NCI-H524 (cell line): ENCODE results near the gene ECHDC1.
"Not testable (repeated sequence)": the region's sequence is repeated elsewhere in the genome, so short reads cannot be mapped to it uniquely, and the experiment has no call there.

Experiments
- DNase-seq, 2 experiments: peaks; one replicate each; lab custom pipeline; 2025; lab: John Stamatoyannopoulos, UW

Gene ECHDC1, protein sequence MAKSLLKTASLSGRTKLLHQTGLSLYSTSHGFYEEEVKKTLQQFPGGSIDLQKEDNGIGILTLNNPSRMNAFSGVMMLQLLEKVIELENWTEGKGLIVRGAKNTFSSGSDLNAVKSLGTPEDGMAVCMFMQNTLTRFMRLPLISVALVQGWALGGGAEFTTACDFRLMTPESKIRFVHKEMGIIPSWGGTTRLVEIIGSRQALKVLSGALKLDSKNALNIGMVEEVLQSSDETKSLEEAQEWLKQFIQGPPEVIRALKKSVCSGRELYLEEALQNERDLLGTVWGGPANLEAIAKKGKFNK

GRCh38 chr6:127342946-127343808 lies at the start of gene ECHDC1:
ECHDC1 (minus strand) TSS chr6:127343609; CDS start chr6:127331028, 12,581 bp downstream.
- peak; percentile 90 to 91 for DNase-seq

DNA sequence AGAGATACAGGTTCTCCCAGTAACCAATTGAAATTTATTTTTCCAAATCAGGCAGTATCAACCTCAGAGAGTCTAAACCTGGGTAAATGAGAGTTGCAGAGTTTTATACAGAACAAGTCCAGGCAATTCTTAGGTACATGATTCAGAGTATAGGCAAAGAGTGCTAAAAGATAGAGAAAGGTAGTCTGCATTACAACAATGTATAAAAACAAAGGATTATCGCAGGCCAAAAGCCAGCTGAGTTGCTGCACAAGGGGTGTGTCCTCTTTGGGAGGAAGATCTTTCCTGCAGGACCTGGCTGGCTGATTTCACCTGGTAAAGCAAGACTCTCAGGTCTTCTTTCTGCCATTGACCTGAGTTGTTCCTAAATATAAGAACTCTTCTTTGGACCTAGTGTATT lies 48.9 kb upstream of the ECHDC1 start:
- DNase-seq = no peak

DNA sequence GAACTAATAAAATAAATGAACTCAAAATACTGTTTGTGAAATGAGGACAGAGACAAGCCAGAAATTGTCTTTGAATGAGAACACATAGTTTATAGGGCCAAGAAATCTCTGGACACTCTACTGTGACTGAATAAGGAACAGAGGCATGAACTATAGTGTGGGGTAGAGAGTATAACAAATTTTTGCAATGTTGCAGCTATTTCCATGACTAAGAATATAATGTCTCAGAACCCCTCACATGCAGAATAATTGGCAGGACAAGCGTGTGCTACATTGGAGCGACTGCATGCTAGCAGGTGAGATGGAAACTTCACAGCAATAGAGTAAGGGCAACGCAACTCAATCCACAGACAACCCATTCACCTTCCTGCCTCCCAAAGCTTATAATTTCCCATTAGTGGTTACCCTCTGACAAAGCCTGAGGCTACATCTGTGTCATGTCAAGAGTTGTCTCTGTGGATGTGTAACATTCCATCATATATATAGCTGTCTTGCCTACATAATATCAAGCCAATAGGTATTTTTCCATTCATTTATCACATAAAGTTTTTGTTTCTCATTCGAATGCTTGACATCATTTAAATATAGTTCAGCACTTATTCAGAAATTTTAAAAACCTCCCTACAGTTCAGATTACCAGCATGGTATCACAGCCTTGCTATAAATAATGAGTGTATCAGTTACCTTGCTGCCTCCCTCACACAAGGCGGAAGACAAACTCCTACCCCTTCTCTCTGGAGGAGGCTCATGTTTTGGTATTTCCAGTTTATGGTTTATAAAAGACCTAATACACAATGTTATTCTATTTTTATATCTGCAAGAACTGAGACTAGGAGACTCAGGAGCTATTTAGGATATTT lies 47.9 kb upstream of the ECHDC1 start:
- DNase-seq = no peak

DNA sequence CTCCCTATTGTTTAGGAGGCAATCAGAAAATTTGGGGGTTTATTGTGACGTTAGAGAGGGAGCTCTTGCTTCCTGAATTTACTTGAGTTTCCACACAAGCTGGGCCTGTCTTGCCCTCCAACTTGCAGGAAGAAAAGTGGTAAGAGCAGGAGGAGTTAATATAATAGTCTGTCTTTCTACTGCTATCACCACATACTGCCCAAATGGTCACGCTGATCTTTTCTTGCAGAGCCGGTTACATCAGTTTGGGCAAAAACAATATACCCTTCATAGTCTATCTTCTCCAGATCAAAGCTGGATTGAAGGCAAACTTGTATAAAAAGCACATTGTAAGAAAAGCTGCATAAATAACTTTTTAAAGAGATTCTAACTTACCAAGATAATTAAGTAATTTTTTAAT lies 46.3 kb upstream of the ECHDC1 start:
- DNase-seq = no peak

DNA sequence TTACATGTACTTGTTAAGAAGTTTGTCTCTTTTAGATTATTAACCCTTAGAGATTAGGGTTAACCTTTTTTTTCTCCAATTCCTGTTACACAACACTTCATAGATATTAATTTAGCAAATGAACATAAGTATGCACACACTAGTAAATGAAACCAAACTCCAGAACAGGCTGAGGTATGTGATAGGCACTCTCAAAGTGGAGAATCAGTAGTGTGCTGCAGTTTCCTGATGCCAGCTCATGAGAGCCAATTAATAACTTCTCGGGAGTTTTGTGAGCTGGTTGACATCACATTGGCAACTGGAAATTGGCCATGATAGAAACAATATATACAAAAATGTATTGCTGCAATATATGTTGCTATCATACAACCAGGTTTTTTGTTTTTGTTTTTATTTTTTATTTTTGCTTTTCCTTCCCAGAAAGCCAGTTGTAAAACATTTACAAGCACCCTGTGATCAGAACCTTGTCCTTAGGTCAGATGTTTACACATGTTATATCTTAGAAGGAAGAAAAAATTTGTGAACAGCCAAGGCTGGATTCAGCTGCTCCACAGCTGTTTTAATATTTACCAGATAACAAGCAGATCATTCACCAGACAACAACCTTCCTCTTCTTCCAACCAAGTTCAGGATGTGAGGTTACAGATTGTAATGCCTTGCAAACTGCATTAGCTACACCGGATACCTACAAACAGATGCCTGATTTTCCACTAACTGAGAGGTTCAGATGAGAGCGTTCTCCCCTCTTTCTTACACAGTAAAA lies 42.4 kb upstream of the ECHDC1 start:
- no peak for DNase-seq

GRCh38 chr6:127384848-127385247 lies 41.4 kb upstream of the ECHDC1 start:
- DNase-seq = not testable (repeated sequence)

GRCh38 chr6:127383988-127384387 lies 40.6 kb upstream of the ECHDC1 start:
- no peak for DNase-seq

DNA sequence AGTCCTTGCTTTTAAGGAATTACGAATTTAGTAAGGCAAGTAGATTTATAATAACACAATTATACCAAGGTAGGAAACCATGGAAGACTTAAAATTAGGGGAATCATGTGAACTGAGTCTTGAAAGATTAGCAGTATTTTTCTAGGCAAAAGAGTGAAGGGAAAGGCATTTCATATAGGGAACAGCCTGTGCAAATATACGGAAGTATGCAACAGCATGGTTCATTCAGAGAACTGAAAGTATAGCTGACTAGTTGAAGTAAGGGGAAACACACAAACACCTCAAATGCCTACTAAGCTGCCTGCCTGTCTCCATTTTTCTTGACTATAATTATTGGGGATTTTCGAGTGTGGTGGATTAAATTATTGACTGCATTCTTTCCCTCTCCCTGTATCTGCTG lies 39.0 kb upstream of the ECHDC1 start:
- DNase-seq = no peak

DNA sequence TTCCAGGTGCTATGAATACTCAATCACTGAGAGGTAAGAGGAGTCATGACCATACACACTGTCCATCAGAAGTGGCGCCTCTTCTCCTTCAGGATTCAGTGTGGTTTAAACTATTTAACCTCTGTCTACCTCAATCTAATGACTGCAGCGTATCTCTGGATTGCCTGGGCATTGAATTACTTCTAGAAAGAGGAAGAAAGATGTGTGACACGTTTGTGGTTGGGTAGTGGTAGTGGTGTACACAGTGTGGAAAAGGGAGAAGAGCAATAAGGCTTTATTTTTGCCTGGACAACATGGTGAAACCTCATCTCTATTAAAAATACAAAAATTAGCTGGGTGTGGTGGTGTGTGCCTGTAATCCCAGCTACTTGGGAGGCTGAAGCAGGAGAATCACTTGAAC lies 38.0 kb upstream of the ECHDC1 start:
- no peak for DNase-seq

DNA sequence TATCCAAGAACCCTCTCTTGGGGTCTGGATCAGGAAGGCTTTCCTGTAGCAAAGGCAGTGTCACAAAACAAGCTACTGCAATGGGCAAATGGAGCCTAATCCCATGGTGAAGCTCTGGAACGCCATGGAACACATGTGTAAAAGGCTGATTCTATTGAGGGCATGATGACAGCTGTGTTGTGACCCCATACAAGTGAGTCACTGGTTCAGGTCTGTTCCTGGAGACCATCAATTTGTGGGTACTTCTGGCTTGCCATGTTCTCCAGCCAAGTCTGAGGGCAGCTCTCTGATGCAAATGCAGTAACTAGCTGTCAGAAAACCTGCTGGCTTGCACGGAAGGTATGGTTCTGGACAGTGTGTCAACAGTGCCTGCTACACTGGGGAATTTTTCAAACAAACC lies 33.3 kb upstream of the ECHDC1 start:
- no peak for DNase-seq

DNA sequence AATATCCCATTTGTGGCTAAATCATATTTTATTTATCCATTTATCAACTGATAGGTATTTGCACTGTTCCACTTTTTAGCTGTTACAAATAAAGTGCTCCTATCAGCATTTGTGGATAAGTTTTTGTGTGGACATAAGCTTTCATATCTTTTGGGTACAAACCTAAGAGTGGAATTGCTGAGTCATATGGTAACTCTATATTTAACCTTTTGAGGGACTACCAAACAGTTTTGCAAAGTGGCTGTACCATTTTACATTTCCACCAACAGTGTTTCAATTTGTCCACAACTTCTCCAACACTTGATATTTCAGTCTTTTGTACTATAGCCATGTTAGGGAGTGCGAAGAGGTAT lies 23.6 kb upstream of the ECHDC1 start:
- DNase-seq = no peak

GRCh38 chr6:127366282-127367022 lies 23.0 kb upstream of the ECHDC1 start:
- no peak for DNase-seq

- no peak for DNase-seq
These were observed 22.5 kb upstream of the ECHDC1 start for GRCh38 chr6:127365874-127366273.

DNA sequence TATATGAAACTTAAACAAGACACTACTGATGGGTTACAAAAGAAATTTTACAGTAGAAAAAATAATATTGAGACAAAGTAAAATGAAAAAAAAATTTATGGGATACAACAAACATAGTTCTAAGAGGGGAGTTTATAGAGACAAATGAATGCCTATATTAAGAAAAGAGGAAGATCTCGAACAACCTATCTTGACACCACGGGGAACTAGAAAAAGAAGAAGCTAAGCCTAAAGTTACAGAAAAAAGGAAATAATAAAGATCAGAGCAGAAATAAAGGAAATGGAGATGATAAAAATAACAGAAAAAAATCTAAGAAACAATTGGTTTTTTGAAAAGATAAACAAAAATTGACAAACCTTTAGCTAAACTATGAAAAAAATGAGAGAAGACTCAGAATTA lies 9.1 kb upstream of the ECHDC1 start:
- no peak for DNase-seq

DNA sequence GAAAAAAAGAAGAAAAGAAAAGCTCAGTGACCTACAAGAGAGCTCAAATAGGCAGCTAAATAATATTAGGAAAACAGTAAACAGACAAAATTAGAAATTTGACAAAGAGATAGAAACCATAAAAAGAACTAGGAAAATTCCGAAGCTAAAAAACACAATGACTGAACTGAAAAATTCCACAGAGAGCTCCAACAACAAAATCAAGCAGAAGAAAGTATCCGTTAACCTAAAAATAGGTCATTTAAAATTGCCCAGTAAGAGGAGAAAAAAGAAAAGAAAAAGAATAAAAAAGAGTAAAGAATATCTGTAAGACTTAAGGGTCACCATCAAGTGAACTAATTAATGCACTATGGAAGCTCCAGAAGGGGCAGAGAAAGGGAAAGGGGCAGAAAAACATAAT lies 6.6 kb upstream of the ECHDC1 start:
- DNase-seq = no peak

- no peak for DNase-seq
These were observed 4.7 kb upstream of the ECHDC1 start for GRCh38 chr6:127348028-127348661.

DNA sequence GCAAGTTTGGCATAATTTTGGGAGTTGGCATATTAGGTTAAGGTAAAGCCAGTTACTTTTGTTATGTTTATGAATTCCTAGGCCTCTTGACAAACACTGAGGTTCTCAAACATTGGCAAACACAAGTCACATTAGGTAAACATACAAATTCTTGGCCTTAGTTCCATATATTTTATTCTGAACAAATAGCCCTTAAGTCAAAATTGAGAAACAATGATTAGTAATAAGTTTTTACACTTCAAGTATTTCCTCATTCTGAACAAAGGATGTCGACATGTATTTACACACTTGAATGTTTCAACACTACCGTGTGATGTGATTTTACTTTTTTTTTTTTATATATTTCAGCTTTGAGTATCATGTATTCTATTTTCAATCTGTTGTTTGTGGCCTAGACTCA lies 3.8 kb upstream of the ECHDC1 start:
- no peak for DNase-seq

DNA sequence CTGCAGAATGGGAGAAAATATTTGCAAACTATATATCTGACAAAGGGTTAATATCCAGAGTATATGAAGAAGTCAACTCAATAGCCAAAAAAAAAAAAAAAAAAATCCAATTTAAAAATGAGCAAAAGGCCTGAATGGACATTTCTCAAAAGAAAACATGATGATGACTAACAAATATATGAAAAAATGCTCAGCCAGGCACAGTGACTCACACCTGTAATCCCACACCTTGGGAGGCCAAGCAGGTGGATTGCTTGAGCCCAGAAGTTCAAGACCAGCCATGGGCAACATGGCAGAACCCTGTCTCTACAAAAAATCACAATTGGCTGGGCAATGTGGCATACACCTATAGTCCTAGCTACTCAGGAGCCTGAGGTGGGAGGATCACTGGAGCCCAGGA lies 2.1 kb upstream of the ECHDC1 start:
- no peak for DNase-seq

GRCh38 chr6:127343809-127344659 lies 625 bp upstream of the ECHDC1 start:
- peak in 1 of 2 experiments; percentile 45 for DNase-seq
